Upper lobe of right lung (tissue), 1 donor: Measurements from ENCODE around the gene PNPO. TPM values are rescaled to one million over a fixed set of nuclear protein-coding genes. Genes with fewer than 3 reads are reported as not detected.
A peak's percentile ranks its signal among the peaks of the same experiment; 100 is the strongest.

Experiments used
- ATAC-seq: fragments of 200-7000 bp; cut with Tn5 transposase; one replicate; pipeline ENCODE4 v1.9.1; 2020; ENCODE audit warnings: mild to moderate bottlenecking, moderate library complexity
- DNase-seq: peaks from one replicate; pipeline ENCODE4 v3.0.0-alpha.2; 2020
- H3K27ac ChIP-seq: fragments of 200-600 bp; one replicate; pipeline ENCODE4 v1.8.0; 2022
- H3K27me3 ChIP-seq: fragments of 200-600 bp; one replicate; pipeline ENCODE4 v1.8.0; 2022; ENCODE audit warnings: mild to moderate bottlenecking
- H3K36me3 ChIP-seq: fragments of 200-600 bp; one replicate; pipeline ENCODE4 v1.8.0; 2022
- H3K4me1 ChIP-seq: fragments of 200-600 bp; one replicate; pipeline ENCODE4 v1.8.0; 2022
- H3K4me3 ChIP-seq: fragments of 200-600 bp; one replicate; pipeline ENCODE4 v1.8.0; 2022; ENCODE audit warnings: mild to moderate bottlenecking
- H3K9me3 ChIP-seq: fragments of 200-600 bp; one replicate; pipeline ENCODE4 v1.8.0; 2022
- intact Hi-C: fragments of 100-400 bp; cut with DNase I; formaldehyde crosslinking; loops from one replicate; pipeline ENCODE4 v1.11.0; 2022
- total RNA-seq: library from RNA; stranded (reverse); fragmentation: NEBNext Ultra II Directional; extraction: Animal tissue kit (Norgen Biotek cat#: 25700); gene quantifications from one replicate; pipeline ENCODE4 v1.2.1, GENCODE V29; 2021
- TF ChIP-seq, protein P1 (sequence below): fragments of 200-600 bp; IDR thresholded peaks from one replicate; pipeline ENCODE4 v1.8.0; 2022; ENCODE audit warnings: antibody characterized with exemption
- donor health status: DM: no; HTN: yes; CAD: no; lungs with severe emphysema.

The PNPO gene
- total RNA-seq, 1 donor from 2014 or later: 29.4 TPM

DNA sequence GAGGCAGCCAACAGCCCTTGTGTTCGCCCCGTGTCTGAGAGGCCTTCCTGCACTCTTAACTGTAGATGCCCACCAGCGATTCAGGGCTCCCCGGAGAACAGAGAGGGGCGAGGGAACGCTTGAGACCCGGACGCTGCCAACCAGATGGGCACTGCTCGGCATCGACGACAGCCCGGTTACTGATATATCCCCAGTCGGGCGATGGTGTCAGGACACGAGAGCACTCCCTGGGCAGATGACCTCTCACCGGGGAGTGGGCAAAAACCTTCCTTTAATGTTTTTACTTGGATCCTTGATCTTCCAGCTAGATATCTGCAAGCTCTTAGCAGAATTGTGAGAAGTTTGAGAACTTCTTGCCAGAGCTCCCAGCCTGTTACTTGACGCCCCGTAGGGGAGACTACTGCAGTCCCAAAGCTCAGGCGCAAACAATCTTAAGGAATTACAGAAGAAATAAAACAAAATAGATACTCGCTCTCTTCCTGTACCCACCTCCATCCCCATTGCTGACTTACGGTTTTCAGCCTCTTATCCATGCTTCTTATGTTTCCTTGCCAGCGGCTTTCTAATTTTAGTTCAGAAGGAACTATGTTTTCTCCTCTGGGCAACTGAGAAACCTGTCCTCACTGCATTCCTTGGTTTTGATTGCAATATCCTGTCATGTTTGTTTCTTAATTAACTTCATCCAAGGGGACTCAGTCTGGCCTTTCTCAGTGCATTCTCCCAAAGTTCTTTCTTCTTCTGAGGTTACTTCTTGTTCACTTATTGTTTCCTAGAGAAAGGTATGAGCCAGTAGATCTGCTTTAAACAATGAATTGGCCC lies 44.5 kb upstream of the PNPO start:
- no peaks in the 10 kb centered on the region for H3K36me3 ChIP-seq
- H3K27ac ChIP-seq: peak overlapping the region; percentile 98
- no peak for DNase-seq
- no peak for ATAC-seq
- peak overlapping the region; percentile 89 for H3K4me3 ChIP-seq
- TF ChIP-seq, protein P1, sequence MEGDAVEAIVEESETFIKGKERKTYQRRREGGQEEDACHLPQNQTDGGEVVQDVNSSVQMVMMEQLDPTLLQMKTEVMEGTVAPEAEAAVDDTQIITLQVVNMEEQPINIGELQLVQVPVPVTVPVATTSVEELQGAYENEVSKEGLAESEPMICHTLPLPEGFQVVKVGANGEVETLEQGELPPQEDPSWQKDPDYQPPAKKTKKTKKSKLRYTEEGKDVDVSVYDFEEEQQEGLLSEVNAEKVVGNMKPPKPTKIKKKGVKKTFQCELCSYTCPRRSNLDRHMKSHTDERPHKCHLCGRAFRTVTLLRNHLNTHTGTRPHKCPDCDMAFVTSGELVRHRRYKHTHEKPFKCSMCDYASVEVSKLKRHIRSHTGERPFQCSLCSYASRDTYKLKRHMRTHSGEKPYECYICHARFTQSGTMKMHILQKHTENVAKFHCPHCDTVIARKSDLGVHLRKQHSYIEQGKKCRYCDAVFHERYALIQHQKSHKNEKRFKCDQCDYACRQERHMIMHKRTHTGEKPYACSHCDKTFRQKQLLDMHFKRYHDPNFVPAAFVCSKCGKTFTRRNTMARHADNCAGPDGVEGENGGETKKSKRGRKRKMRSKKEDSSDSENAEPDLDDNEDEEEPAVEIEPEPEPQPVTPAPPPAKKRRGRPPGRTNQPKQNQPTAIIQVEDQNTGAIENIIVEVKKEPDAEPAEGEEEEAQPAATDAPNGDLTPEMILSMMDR: no peak
- H3K4me1 ChIP-seq: peaks cover 33% of the 10 kb centered on the region
- intact Hi-C loops: no loop called here
- no peaks in the 10 kb centered on the region for H3K9me3 ChIP-seq
- H3K27me3 ChIP-seq: no peaks in the 10 kb centered on the region

DNA sequence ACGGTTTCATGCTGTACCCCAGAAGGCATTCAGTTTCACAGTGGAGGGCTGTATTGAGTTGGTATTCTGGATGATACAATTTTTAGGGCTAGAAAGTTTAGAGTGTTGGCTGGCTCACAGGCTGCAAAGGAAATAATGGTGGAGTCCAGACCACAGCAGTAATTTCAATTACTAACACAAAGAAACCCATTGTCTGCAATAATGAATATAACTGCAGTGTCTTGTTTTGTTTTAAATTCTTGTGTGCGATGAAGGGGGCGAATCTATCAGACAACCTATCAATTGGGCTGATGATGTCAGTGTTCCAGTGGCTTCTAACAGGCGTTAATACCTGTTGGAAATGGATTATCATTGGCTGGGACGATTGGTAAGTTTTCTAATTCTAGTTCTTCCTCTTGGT lies 43.8 kb upstream of the PNPO start:
- no peaks in the 10 kb centered on the region for H3K9me3 ChIP-seq
- DNase-seq (no peak), ATAC-seq (no peak)
- H3K36me3 ChIP-seq: no peaks in the 10 kb centered on the region
- no peak overlapping the region for H3K4me3 ChIP-seq
- intact Hi-C loops: no loop called here
- H3K27me3 ChIP-seq: no peaks in the 10 kb centered on the region
- TF ChIP-seq, protein P1: no peak
- H3K27ac ChIP-seq: no peak overlapping the region
- peaks cover 33% of the 10 kb centered on the region for H3K4me1 ChIP-seq

DNA sequence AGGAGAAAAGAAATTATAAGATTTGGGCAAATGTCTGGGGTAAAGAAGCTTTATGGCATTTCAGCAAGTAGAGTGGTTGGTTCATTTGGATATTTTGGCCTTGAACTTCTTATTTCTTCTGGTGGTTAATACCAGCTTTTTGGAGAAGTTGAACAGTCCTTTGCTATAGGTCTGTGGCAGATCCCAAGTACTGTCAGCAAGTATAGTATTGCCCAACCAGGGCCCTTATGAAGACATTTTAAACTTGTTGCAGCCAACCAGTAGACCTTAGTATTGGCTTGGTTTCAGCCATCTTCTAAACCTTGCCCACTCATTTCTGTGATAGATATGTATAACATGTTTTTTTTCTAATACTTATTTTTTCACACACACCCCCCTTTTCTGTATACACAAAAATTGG lies 43.1 kb upstream of the PNPO start:
- intact Hi-C loops: no loop called here
- H3K9me3 ChIP-seq: no peaks in the 10 kb centered on the region

DNA sequence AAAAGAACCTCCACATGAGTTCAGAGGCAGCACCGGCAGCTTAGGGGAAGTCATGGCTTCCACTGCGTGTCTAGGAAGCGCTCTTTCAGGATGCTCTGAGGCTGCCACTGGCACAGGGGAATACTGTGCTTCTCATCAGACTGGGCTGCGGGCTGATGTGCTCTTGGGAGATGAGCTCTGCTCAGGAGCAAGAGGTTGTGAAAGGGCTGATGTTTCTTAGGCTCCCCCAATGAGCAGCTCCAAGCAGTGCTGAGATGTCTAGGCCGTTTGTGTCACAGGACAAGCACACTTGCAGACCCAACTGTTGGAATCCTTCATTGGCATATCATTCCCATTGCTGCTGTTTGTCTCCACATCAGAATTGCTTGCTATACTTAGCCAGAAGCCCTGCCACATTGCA lies 41.7 kb upstream of the PNPO start:
- Histone ChIP-seq H3K36me3 (no peaks in the 10 kb centered on the region), H3K27me3 (no peaks in the 10 kb centered on the region), H3K4me1 (peaks cover 36% of the 10 kb centered on the region), H3K27ac (no peak overlapping the region), H3K9me3 (no peaks in the 10 kb centered on the region), H3K4me3 (no peak overlapping the region)
- intact Hi-C loops: no loop called here
- TF ChIP-seq, protein P1: no peak
- ATAC-seq: no peak
- no peak for DNase-seq

More for the DNA sequence above, 43.1 kb upstream of the PNPO start:
- Histone ChIP-seq H3K4me1 (peaks cover 33% of the 10 kb centered on the region), H3K27me3 (no peaks in the 10 kb centered on the region), H3K4me3 (no peak overlapping the region), H3K27ac (no peak overlapping the region), H3K36me3 (no peaks in the 10 kb centered on the region)
- DNase-seq (no peak), ATAC-seq (no peak)
- TF ChIP-seq, protein P1: no peak

DNA sequence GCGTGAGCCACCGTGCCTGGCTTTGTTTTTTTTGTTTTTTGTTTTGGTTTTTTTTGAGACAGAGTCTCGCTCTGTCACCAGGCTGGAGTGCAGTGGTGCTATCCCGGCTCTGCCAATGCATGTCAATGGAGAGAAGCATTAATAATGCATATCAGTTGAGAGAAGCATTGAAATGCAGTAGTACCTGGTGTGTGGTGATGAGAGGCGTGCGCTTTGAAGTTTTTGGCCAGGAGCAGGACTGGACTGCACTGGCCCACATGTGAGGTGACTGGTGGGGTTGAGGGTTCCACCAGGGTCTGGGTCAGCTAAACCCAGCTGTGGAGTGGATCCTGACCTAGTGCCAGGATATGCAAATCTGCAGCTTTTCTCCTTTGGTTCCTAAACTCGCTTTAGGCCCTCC lies 39.9 kb upstream of the PNPO start:
- H3K27ac ChIP-seq: no peak overlapping the region

More for the DNA sequence above, 39.9 kb upstream of the PNPO start:
- Histone ChIP-seq H3K9me3 (no peaks in the 10 kb centered on the region), H3K4me1 (peaks cover 49% of the 10 kb centered on the region), H3K4me3 (no peak overlapping the region), H3K36me3 (no peaks in the 10 kb centered on the region), H3K27me3 (no peaks in the 10 kb centered on the region)
- ATAC-seq (no peak), DNase-seq (no peak)
- TF ChIP-seq, protein P1: no peak
- intact Hi-C loops: no loop called here
